Measurements from ENCODE around the gene PARVA.

Gene PARVA

GRCh38 chr11:12536566-12536965 lies 159.2 kb downstream of the PARVA start:
- no peak for DNase-seq

- DNase-seq: no peak
These were observed 160.5 kb downstream of the PARVA start for GRCh38 chr11:12537778-12538401.

- no peak for DNase-seq
These were observed 161.6 kb downstream of the PARVA start for GRCh38 chr11:12538889-12539421.

GRCh38 chr11:12539572-12539971 lies 162.2 kb downstream of the PARVA start:
- DNase-seq: no peak

- no peak for DNase-seq
These were observed 162.8 kb downstream of the PARVA start for GRCh38 chr11:12540075-12540680.

- DNase-seq: no peak
These were observed 163.7 kb downstream of the PARVA start for GRCh38 chr11:12540913-12541582.

GRCh38 chr11:12541583-12542151 lies 164.3 kb downstream of the PARVA start:
- no peak for DNase-seq

GRCh38 chr11:12542186-12542935 lies 165.0 kb downstream of the PARVA start:
- DNase-seq: no peak

- DNase-seq: no peak
These were observed 166.4 kb downstream of the PARVA start for GRCh38 chr11:12543596-12544415.

GRCh38 chr11:12544986-12545775 lies 167.8 kb downstream of the PARVA start:
- no peak for DNase-seq

- DNase-seq: no peak
These were observed 168.8 kb downstream of the PARVA start for GRCh38 chr11:12546122-12546521.

GRCh38 chr11:12546660-12547059 lies 169.3 kb downstream of the PARVA start:
- DNase-seq: no peak

- DNase-seq: no peak
These were observed 170.7 kb downstream of the PARVA start for GRCh38 chr11:12547953-12548650.

GRCh38 chr11:12552692-12553091 lies 175.3 kb downstream of the PARVA start:
- no peak for DNase-seq

GRCh38 chr11:12554122-12554521 lies 176.8 kb downstream of the PARVA start:
- DNase-seq: no peak

- no peak for DNase-seq
These were observed 178.8 kb downstream of the PARVA start for GRCh38 chr11:12556155-12556554.

- DNase-seq: no peak
These were observed 179.5 kb downstream of the PARVA start for GRCh38 chr11:12556788-12557384.

GRCh38 chr11:12559011-12559410 lies 181.6 kb downstream of the PARVA start:
- DNase-seq: no peak

- DNase-seq: no peak
These were observed 183.0 kb downstream of the PARVA start for GRCh38 chr11:12560362-12560761.

- no peak for DNase-seq
These were observed 183.5 kb downstream of the PARVA start for GRCh38 chr11:12560861-12561260.
